Stimulated activated CD4-positive, alpha-beta T cell treated with anti-CD3 and anti-CD28 coated beads, Interleukin-15, amount 100 ng/mL, for 24 hours (primary cell): ENCODE data around the gene CD63.
"Not testable (repeated sequence)": the region's sequence is repeated elsewhere in the genome, so short reads cannot be mapped to it uniquely, and the experiment has no call there.

ENCODE experiments used
- DNase-seq: peaks from one replicate; pipeline ENCODE4 v3.0.0-alpha.2; 2020

Gene CD63

GRCh38 chr12:55728939-55729818 is at the start of gene CD63:
TSS of gene CD63 (minus strand) at chr12:55729009. CDS start at chr12:55728341, 668 bp downstream.
- DNase-seq: peak; percentile 89

- no peak for DNase-seq
These were observed 49.0 kb upstream of the CD63 start for GRCh38 chr12:55777856-55778255.

GRCh38 chr12:55771736-55772135 is 42.9 kb upstream of the CD63 start:
- no peak for DNase-seq

- no peak for DNase-seq
These were observed 38.3 kb upstream of the CD63 start for GRCh38 chr12:55767156-55767555.

GRCh38 chr12:55765736-55766290 is 37.0 kb upstream of the CD63 start:
- no peak for DNase-seq

GRCh38 chr12:55762646-55763045 is 33.8 kb upstream of the CD63 start:
- no peak for DNase-seq

- peak; percentile 66 for DNase-seq
These were observed 31.9 kb upstream of the CD63 start for GRCh38 chr12:55760663-55761062.

GRCh38 chr12:55758575-55758974 is 29.8 kb upstream of the CD63 start:
- not testable (repeated sequence) for DNase-seq

- no peak for DNase-seq
These were observed 28.9 kb upstream of the CD63 start for GRCh38 chr12:55757701-55758100.

- no peak for DNase-seq
These were observed 26.4 kb upstream of the CD63 start for GRCh38 chr12:55755246-55755645.

GRCh38 chr12:55748230-55748993 is 19.6 kb upstream of the CD63 start:
- DNase-seq: no peak

GRCh38 chr12:55746913-55747231 is 18.1 kb upstream of the CD63 start:
- no peak for DNase-seq

GRCh38 chr12:55746174-55746912 is 17.5 kb upstream of the CD63 start:
- DNase-seq: no peak

GRCh38 chr12:55745361-55746173 is 16.8 kb upstream of the CD63 start:
- DNase-seq: no peak

- DNase-seq: no peak
These were observed 15.7 kb upstream of the CD63 start for GRCh38 chr12:55744340-55745030.

- peak; percentile 62 for DNase-seq
These were observed 14.9 kb upstream of the CD63 start for GRCh38 chr12:55743406-55744339.

GRCh38 chr12:55742719-55743405 is 14.1 kb upstream of the CD63 start, which contains the start of gene GDF11:
TSS of gene GDF11 (plus strand) at chr12:55743122. CDS start at chr12:55743317, 195 bp downstream.
- peak; percentile 87 for DNase-seq

- DNase-seq: no peak
These were observed 13.3 kb upstream of the CD63 start for GRCh38 chr12:55741931-55742680.

GRCh38 chr12:55739025-55739378 is 10.2 kb upstream of the CD63 start:
- DNase-seq: no peak
